Measurements from ENCODE around the gene CDK5RAP2.

- TF ChIP-seq FOXP2 (optimal IDR thresholded peaks at IDR 0.05; ENCODE audit: borderline replicate concordance, extremely low read depth, extremely low read length, insufficient read depth), result no peak
- TF ChIP-seq SIN3A (IDR thresholded peaks at IDR 0.05; ENCODE audit: borderline replicate concordance, insufficient read depth, low read length), result no peak
Observed at GRCh38 chr9:120500733-120501132, 79.2 kb downstream of the CDK5RAP2 start.

Data from PFSK-1 (cell line).